ENCODE results near the gene TMEM53.

The TMEM53 gene

DNA sequence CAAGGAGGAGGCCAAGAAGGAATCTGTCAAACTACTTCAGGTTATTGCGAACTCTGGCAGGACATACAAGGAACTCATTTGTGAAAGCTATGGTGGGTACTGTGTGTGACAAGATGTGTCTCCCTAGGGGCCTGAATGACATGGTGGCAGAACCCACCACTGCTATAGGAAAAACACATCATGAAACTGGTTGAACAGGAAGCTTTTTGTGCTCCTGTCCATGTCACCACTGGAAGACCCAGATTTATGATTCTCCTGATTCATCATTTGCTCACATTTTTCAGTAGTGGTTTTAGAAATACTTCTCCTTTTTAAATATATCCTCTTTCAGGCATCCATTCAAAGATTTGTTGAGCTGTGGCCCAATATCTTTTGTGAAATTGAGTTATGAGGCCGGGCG lies 23.9 kb upstream of the TMEM53 start:
- TF ChIP-seq, protein P1, sequence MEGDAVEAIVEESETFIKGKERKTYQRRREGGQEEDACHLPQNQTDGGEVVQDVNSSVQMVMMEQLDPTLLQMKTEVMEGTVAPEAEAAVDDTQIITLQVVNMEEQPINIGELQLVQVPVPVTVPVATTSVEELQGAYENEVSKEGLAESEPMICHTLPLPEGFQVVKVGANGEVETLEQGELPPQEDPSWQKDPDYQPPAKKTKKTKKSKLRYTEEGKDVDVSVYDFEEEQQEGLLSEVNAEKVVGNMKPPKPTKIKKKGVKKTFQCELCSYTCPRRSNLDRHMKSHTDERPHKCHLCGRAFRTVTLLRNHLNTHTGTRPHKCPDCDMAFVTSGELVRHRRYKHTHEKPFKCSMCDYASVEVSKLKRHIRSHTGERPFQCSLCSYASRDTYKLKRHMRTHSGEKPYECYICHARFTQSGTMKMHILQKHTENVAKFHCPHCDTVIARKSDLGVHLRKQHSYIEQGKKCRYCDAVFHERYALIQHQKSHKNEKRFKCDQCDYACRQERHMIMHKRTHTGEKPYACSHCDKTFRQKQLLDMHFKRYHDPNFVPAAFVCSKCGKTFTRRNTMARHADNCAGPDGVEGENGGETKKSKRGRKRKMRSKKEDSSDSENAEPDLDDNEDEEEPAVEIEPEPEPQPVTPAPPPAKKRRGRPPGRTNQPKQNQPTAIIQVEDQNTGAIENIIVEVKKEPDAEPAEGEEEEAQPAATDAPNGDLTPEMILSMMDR (IDR thresholded peaks at IDR 0.05; ENCODE audit: low read depth, low read length), result no peak
- H3K4me3 ChIP-seq (ENCODE audit: low read depth, low read length), result no peak overlapping the region
- in situ Hi-C loops (cut with HindIII; ENCODE audit: low sequenced_read_pairs), result no loop called here
- no peak for DNase-seq (ENCODE audit: low read depth, low spot score)

DNA sequence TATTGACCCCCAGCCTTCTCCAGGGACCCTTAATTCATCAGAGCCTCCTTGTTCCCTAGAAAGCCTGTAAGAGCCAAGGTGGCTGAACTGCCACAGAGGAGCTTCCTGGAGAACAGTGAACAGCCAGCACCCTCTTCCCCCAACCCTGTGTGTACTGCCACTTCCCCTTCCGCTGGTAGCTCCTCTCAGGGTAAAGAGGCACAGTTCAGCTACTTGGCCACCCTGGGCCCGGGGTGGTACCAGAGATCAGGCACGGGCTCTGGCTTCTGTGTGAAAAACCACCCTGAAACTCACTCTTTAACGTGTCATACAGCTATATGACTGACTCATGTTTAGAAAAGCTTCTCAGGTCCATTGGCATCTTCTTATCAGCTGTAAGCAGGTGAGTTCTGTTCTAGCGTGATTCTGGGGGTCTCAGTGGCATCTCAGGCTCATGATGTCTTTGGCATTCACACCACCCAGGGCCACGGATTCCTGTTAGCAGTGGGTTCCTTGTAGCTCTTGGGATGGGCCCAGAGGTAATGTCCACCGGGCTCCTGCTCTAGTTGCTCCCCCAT lies 22.6 kb upstream of the TMEM53 start:
- DNase-seq (ENCODE audit: low read depth, low spot score), result no peak
- in situ Hi-C loops (cut with HindIII; ENCODE audit: low sequenced_read_pairs), result no loop called here
- TF ChIP-seq, protein P1 (IDR thresholded peaks at IDR 0.05; ENCODE audit: low read depth, low read length), result no peak
- H3K4me3 ChIP-seq (ENCODE audit: low read depth, low read length), result no peak overlapping the region

DNA sequence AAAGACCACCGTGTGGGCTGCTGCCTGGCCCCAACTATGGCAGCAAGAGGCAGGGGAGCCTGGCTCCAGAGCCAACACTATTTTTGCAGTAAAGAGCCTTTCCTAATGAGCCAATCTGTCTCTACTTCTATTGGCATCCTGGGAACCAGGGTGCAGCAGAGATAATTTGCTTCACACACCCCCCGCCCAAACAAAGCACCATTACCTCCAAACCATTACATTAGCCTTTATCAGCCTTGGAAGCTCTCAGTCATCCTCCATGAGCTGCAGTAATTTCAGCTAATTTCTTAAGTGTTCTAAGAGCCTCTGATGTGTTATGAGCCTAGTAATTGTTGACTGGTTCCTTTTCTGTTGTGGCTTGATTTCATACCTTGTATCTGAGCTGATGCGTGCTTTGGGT lies 21.8 kb upstream of the TMEM53 start:
- TF ChIP-seq, protein P1 (IDR thresholded peaks at IDR 0.05; ENCODE audit: low read depth, low read length), result no peak
- no peak for DNase-seq (ENCODE audit: low read depth, low spot score)
- in situ Hi-C loops (cut with HindIII; ENCODE audit: low sequenced_read_pairs), result no loop called here
- H3K4me3 ChIP-seq (ENCODE audit: low read depth, low read length), result no peak overlapping the region

DNA sequence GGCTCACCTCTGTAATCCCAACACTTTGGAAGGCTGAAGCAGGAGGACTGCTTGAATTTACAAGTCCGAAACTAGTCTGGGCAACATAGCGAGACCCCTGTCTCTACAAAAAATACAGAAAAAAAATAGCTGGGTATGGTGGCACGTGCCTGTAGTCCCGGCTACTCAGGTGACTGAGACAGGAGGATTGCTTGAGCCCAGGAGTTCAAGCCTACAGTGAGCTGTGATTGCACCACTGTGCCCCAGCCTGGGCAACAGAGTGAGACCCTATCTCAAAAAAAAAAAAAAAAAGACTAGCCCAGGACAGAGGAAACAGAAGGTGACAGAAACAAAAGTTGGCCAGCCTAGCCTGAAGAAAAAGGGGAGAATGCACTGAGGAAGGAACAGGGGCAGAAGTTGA lies 21.4 kb upstream of the TMEM53 start:
- in situ Hi-C loops (cut with HindIII; ENCODE audit: low sequenced_read_pairs), result no loop called here
- TF ChIP-seq, protein P1 (IDR thresholded peaks at IDR 0.05; ENCODE audit: low read depth, low read length), result no peak

DNA sequence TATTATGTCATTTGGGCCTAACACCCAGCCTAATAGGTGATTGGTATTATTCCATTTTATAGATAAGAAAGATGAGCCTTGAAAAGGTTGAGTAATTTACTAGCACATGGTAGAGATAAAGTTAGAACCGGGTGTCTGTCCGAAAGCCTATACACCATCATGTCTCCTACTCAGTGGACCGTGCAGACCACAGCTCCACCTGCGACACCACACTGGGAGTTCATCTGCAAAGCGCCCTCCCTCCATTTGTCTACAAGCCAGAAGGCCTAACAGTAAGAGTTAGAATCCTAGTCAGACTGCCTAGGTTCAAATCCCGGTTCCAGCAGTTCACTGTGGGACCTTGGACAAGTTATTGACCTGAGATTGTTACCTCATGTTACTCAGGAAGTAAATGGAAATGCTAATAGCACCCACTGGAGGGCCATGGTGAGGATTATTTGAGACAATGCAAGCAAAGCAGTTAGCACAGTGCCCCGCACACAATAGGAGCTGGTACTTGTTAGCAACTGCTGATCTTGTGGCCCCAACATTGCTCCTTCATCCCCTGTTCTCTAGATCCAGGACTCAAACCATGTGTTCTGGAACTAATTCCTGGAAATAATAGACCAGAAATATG lies 20.7 kb upstream of the TMEM53 start:
- DNase-seq (ENCODE audit: low read depth, low spot score), result no peak
- no peak overlapping the region for H3K4me3 ChIP-seq (ENCODE audit: low read depth, low read length)
- TF ChIP-seq, protein P1 (IDR thresholded peaks at IDR 0.05; ENCODE audit: low read depth, low read length), result no peak
- in situ Hi-C loops (cut with HindIII; ENCODE audit: low sequenced_read_pairs), result no loop called here

More for the DNA sequence above, 21.4 kb upstream of the TMEM53 start:
- DNase-seq (ENCODE audit: low read depth, low spot score), result no peak
- no peak overlapping the region for H3K4me3 ChIP-seq (ENCODE audit: low read depth, low read length)

DNA sequence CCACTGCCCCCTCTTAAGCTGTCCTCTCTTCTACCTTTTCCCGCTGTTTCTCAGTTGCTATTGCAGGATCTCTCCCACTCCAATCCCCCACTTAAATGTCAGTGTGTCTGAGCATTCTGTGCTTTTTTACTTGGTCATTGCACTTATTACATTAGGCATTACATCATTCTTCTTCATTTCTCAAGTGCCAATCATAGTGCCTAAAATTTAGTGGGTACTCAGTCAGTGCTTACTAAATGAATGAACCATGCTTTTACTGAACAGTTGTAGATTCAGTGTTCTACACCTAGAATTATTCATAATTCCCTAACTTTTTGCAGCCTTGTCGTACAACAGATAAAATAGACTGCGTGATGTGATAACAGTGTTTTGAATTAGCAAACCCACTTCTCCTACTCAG lies 19.6 kb upstream of the TMEM53 start:
- TF ChIP-seq, protein P1 (IDR thresholded peaks at IDR 0.05; ENCODE audit: low read depth, low read length), result no peak
- no peak overlapping the region for H3K4me3 ChIP-seq (ENCODE audit: low read depth, low read length)
- DNase-seq (ENCODE audit: low read depth, low spot score), result no peak
- in situ Hi-C loops (cut with HindIII; ENCODE audit: low sequenced_read_pairs), result no loop called here
